Kidney epithelial cell (primary cell): ENCODE data around the gene TERT. TPM values are rescaled to one million over a fixed set of nuclear protein-coding genes. Genes with fewer than 3 reads are reported as not detected.

Experiments
- DNase-seq: peaks from one replicate; pipeline ENCODE4 v3.0.0-alpha.2; 2010; ENCODE audit warnings: low read depth
- H3K27me3 ChIP-seq: 2 replicates; pipeline ENCODE4 v1.6.0; 2011; ENCODE audit warnings: low read length; ENCODE audit not compliant: control insufficient read depth, insufficient read depth
- H3K36me3 ChIP-seq: 2 replicates; pipeline ENCODE4 v1.5.1; 2011; ENCODE audit warnings: low read length; ENCODE audit not compliant: control insufficient read depth, insufficient read depth
- H3K4me3 ChIP-seq: 2 replicates; pipeline ENCODE4 v1.5.1; 2011; ENCODE audit warnings: low read depth, mild to moderate bottlenecking, control low read depth, low read length
- total RNA-seq: library from RNA; depleted of rRNA; stranded (reverse); fragments of >200 nt; gene quantifications from 2 replicates; pipeline ENCODE4 v1.2.3, GENCODE V29; 2015
- TF ChIP-seq, protein P1 (sequence below): IDR thresholded peaks from 2 replicates; pipeline ENCODE4 v1.5.1; 2011; ENCODE audit warnings: mild to moderate bottlenecking, moderate library complexity, low read length, control low read depth, inconsistent platforms; ENCODE audit not compliant: insufficient read depth, poor library complexity, severe bottlenecking

Gene TERT
- total RNA-seq, 1 donor from 2014 or later: not detected

DNA sequence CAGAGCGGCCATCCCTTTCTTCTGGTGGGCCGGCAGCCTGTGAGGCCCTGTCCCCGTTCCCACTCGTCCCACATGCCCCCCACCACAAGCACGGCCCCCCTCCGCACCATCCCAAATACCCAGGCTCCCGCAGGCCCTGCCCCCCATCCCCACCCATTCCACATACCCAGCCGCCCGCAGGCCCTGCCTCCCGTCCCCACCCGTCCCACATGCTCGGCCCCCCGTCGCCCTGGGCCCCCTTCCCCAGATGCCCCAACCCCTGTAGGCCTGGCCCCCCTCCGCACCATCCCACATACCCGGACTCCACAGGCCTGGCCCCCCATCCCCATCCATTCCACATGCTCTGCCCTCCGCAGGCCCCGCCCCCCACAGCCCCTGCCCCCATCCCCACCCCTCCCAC, 82.0 kb downstream of the TERT start:
- TF ChIP-seq, protein P1, sequence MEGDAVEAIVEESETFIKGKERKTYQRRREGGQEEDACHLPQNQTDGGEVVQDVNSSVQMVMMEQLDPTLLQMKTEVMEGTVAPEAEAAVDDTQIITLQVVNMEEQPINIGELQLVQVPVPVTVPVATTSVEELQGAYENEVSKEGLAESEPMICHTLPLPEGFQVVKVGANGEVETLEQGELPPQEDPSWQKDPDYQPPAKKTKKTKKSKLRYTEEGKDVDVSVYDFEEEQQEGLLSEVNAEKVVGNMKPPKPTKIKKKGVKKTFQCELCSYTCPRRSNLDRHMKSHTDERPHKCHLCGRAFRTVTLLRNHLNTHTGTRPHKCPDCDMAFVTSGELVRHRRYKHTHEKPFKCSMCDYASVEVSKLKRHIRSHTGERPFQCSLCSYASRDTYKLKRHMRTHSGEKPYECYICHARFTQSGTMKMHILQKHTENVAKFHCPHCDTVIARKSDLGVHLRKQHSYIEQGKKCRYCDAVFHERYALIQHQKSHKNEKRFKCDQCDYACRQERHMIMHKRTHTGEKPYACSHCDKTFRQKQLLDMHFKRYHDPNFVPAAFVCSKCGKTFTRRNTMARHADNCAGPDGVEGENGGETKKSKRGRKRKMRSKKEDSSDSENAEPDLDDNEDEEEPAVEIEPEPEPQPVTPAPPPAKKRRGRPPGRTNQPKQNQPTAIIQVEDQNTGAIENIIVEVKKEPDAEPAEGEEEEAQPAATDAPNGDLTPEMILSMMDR: no peak
- Histone ChIP-seq H3K36me3 (no peaks in the 10 kb centered on the region), H3K27me3 (peaks cover 10% of the 10 kb centered on the region), H3K4me3 (no peak overlapping the region)
- no peak for DNase-seq

DNA sequence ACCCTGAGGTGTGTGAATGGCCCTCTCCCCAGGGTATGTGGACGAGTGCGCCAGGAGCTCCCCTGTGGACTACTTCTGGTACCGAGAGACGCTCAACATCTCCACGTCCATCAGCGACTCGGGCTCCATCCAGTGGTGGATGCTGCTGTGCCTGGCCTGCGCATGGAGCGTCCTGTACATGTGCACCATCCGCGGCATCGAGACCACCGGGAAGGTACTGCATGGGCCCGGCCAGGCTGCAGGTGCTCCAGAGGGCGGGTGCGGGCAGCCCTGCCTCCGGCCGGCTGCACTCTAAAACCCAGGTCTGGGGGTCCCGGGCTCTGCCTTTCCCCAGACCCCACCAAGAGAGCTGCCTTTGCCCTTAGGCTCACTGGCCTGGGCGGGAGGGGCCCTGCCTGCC, 82.6 kb downstream of the TERT start:
- H3K27me3 ChIP-seq: peaks cover 10% of the 10 kb centered on the region
- DNase-seq: no peak
- TF ChIP-seq, protein P1: no peak
- no peaks in the 10 kb centered on the region for H3K36me3 ChIP-seq
- no peak overlapping the region for H3K4me3 ChIP-seq

- Histone ChIP-seq H3K4me3 (no peak overlapping the region), H3K36me3 (no peaks in the 10 kb centered on the region), H3K27me3 (peaks cover 15% of the 10 kb centered on the region)
- no peak for DNase-seq
- TF ChIP-seq, protein P1: no peak
Observed at GRCh38 chr5:1211701-1212100, 83.2 kb downstream of the TERT start.

DNA sequence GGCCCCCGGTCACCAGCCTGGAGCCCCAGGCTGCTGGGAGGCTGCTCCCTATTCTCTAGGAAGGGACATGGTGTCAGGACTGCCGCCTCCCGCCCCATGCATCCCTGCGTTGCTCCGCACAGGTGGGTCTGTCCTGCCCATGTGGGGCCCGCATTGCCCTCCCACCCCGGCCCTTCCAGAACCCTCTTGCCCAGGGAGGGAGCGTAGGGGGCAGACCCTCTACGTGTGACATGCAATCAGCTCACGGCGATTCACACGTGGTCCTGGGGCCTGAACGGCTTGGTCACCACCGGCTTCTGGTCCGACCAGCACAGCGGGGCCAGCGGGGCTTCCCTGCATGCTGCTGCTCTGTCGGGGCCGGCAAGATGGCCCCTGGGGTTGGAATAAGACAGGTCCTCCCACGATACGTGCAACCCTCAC, 84.0 kb downstream of the TERT start:
- peaks cover 21% of the 10 kb centered on the region for H3K27me3 ChIP-seq
- TF ChIP-seq, protein P1: no peak
- no peaks in the 10 kb centered on the region for H3K36me3 ChIP-seq
- DNase-seq: no peak
- no peak overlapping the region for H3K4me3 ChIP-seq

DNA sequence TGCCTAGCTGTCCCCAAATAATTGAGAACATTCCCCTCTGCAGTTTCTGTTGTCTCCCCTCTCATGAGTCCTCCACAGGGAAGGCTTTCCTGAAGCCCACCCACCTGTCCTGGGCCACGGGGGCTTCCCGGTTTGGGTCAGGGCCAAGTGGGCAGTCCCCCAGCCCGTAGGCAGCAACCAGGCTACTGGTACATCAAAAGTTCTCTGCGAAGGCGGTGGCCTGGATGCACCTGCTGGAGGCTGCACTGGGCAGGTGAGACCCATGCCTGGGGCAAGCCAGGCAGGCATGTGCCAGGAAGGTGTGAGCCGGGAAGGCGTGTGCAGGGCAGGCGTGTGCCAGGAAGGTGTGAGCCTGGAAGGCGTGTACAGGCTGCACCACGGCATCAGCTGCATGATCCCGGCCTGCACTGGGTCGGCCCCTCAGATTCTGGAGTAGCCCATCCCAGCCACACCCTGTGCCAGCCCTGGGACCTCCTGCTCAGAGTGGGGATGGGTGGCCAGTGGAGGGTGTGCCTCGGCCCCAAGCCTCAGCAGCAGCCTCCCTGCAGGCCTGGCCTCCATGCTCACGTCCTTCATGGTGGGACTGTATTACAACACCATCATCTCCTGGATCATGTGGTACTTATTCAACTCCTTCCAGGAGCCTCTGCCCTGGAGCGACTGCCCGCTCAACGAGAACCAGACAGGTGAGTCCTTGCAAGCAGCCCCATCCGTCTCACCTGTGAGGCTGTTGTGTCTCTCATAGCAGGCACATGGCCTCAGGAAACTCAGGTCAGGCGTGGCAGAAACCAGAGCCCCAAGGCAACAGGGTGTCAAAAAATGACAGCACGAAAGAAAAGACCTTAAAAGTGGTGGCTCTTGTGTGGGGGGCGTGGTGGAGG, 84.7 kb downstream of the TERT start:
- H3K4me3 ChIP-seq: no peak overlapping the region

More for the DNA sequence above, 84.7 kb downstream of the TERT start:
- Histone ChIP-seq H3K36me3 (no peaks in the 10 kb centered on the region), H3K27me3 (peaks cover 25% of the 10 kb centered on the region)
- no peak for DNase-seq
- TF ChIP-seq, protein P1: no peak
